Tibial artery (tissue), 4 donors: Measurements from ENCODE around the gene NPHP4.

ENCODE experiments used
- DNase-seq, 2 donors: peaks; one replicate each; pipeline ENCODE4 v3.0.0-alpha.2; 2019
- H3K27ac ChIP-seq, 2 donors: fragments of 200-600 bp; sonication (generic) in 1 of 2; 1 replicate in 1 of 2; 2 replicates in 1 of 2; pipeline ENCODE4 v1.5.1; 2018 to 2019; ENCODE audit warnings: mild to moderate bottlenecking in 1 of 2
- H3K27me3 ChIP-seq, 2 donors: fragments of 200-600 bp; sonication (generic) in 1 of 2; one replicate each; pipeline versions ENCODE4 v1.5.1 to v1.6.0; 2016 to 2019
- H3K36me3 ChIP-seq, 3 donors: fragments of 200-600 bp; sonication (generic) in 2 of 3; one replicate each; pipeline ENCODE4 v1.5.1; 2016 to 2019; ENCODE audit warnings: mild to moderate bottlenecking in 2 of 3
- H3K4me1 ChIP-seq, 4 donors: fragments of 200-600 bp; sonication (generic) in 2 of 4; 1 replicate in 3 of 4; 2 replicates in 1 of 4; pipeline ENCODE4 v1.5.1; 2016 to 2019
- H3K4me3 ChIP-seq, 2 donors: fragments of 200-600 bp; sonication (generic) in 1 of 2; 1 replicate in 1 of 2; 2 replicates in 1 of 2; pipeline ENCODE4 v1.5.1; 2018 to 2019; ENCODE audit warnings: mild to moderate bottlenecking in 2 of 2
- H3K9me3 ChIP-seq, 3 donors: fragments of 200-600 bp; sonication (generic) in 1 of 3; one replicate each; pipeline ENCODE4 v1.5.1; 2016 to 2019
- intact Hi-C: fragments of 100-400 bp; cut with DNase I; formaldehyde crosslinking; loops from one replicate; pipeline ENCODE4 v1.15.0; 2023; ENCODE audit warnings: low total_unique reads
- TF ChIP-seq, protein P1 (sequence below), 2 experiments: fragments of 200-600 bp in 1 of 2; fragments of 450-650 bp in 1 of 2; IDR thresholded peaks; one replicate each; pipeline ENCODE4 v1.5.1; 2017 to 2019; ENCODE audit warnings: antibody characterized with exemption in 2 of 2, mild to moderate bottlenecking in 1 of 2, moderate library complexity in 1 of 2

The NPHP4 gene

DNA sequence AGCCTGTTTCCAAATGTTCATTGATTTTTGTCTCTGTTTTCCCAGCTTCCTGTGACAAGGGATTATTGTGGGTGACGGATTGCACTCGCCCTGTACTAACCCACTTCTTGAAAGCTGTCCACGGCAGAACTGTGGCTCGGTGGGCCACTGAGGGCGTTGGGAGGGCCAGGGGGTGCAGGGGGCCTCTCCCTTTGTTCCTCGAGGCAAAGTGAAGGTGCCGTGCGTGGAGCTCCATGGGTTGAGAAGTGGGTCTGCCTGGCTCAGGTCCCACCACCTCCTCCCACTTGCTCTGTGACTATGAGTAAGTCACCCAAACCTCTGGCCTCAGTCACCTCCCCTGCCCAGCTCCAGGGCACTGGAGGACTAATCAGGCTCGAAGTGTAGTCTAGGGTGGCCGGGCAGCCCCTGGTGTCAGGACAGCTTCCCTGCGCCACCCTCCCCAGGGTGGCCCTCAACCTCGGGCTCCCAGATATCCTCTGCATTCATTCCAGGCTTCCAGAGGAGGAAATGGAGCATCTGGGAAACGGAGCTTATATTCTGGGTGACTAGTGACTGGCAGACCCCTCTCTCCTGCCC lies 148.6 kb downstream of the NPHP4 start:
- no peak overlapping the region for H3K27ac ChIP-seq
- H3K27me3 ChIP-seq: peaks cover 0 to 49% of the 10 kb centered on the region in 2 donors
- DNase-seq: no peak
- TF ChIP-seq, protein P1, sequence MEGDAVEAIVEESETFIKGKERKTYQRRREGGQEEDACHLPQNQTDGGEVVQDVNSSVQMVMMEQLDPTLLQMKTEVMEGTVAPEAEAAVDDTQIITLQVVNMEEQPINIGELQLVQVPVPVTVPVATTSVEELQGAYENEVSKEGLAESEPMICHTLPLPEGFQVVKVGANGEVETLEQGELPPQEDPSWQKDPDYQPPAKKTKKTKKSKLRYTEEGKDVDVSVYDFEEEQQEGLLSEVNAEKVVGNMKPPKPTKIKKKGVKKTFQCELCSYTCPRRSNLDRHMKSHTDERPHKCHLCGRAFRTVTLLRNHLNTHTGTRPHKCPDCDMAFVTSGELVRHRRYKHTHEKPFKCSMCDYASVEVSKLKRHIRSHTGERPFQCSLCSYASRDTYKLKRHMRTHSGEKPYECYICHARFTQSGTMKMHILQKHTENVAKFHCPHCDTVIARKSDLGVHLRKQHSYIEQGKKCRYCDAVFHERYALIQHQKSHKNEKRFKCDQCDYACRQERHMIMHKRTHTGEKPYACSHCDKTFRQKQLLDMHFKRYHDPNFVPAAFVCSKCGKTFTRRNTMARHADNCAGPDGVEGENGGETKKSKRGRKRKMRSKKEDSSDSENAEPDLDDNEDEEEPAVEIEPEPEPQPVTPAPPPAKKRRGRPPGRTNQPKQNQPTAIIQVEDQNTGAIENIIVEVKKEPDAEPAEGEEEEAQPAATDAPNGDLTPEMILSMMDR (IDR thresholded peaks at IDR 0.05): no peak
- intact Hi-C loops: no loop called here
- H3K4me3 ChIP-seq: no peak overlapping the region
- no peaks in the 10 kb centered on the region for H3K4me1 ChIP-seq
- H3K36me3 ChIP-seq: no peaks in the 10 kb centered on the region
- H3K9me3 ChIP-seq: no peaks in the 10 kb centered on the region

DNA sequence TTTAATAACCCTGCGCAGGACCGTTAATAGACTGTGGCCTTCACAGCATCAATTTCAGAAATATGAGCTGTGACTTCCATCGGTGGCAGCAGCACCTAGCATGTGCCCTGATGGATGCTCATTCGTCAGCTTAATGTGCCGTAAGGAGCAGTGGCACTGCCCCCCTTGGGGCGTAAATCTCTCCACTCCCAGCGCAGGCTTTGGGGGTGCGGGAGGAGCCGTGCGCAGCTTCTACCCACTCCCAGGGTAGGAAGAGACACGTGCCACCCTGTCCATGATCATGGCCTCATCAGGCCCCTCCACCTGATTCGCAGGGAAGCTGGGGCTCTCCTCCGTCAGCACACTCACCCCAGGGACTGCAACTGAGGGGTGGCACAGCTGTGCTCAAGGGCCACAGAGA lies 149.5 kb downstream of the NPHP4 start:
- DNase-seq: no peak

DNA sequence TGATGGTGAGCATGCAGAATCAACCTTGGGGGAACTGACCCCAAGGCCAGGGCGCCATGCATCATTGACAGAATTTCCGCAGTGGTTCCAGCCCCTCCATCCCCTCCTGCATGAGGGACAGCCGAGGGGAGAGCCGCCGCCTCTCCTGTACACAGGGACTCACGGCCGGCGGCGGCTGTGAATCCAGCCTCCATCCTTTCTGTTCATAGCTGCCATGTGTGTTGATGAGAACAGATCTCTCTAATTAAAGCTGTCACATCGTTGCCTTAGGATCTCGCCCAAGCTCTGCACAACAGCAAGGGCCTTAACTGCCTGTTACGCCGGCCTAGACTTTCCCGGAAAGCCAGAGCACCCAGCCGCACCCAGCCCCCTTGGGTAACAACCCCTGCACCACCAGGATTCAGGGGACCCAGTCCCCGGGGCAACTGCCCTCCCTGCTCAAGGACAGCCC lies 151.6 kb downstream of the NPHP4 start:
- H3K9me3 ChIP-seq: no peaks in the 10 kb centered on the region
- no peaks in the 10 kb centered on the region for H3K36me3 ChIP-seq
- DNase-seq: no peak
- H3K4me3 ChIP-seq: no peak overlapping the region
- intact Hi-C loops: no loop called here
- no peaks in the 10 kb centered on the region for H3K4me1 ChIP-seq
- H3K27me3 ChIP-seq: peaks cover 0 to 35% of the 10 kb centered on the region in 2 donors
- H3K27ac ChIP-seq: no peak overlapping the region
- TF ChIP-seq, protein P1 (IDR thresholded peaks at IDR 0.05): no peak

More for the DNA sequence above, 149.5 kb downstream of the NPHP4 start:
- intact Hi-C loops: no loop called here
- Histone ChIP-seq H3K27ac (no peak overlapping the region), H3K9me3 (no peaks in the 10 kb centered on the region), H3K4me3 (no peak overlapping the region), H3K4me1 (no peaks in the 10 kb centered on the region), H3K36me3 (no peaks in the 10 kb centered on the region), H3K27me3 (peaks cover 0 to 49% of the 10 kb centered on the region in 2 donors)
- TF ChIP-seq, protein P1 (IDR thresholded peaks at IDR 0.05): no peak

DNA sequence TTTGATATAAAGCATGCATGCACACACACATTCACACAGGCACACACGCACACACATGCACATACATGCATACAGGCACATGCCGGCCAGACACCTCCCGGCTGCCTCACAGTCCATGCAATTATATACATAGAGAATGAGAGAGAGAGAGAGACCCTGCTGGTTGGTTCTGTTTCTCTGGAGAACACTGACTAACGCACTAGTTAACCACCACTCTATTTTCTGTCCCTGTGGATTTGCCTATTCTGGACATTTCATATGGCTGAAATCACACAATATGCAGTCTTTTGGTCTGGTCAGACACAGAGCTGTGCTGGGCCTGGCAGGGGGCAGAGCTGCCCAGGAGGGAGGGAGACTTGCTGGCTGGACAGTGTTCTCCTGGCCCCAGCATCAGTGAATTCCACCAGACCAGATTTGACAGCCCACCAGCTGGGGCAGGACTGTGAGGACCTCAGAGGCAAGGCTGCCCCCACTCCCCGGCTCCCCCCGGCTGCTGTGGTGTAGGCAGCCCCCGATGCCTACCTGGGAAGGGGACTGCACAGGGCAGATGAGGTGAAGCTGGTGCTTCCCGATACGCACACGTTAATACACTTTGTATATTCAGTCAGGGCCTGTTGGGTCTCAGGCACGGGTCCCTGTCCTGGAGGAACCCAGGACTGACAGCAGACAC lies 152.2 kb downstream of the NPHP4 start:
- Histone ChIP-seq H3K27me3 (peaks cover 0 to 29% of the 10 kb centered on the region in 2 donors), H3K36me3 (no peaks in the 10 kb centered on the region), H3K4me1 (no peaks in the 10 kb centered on the region), H3K27ac (no peak overlapping the region), H3K4me3 (no peak overlapping the region), H3K9me3 (no peaks in the 10 kb centered on the region)
- intact Hi-C loops: no loop called here
- TF ChIP-seq, protein P1 (IDR thresholded peaks at IDR 0.05): no peak
- DNase-seq: no peak

- TF ChIP-seq, protein P1 (IDR thresholded peaks at IDR 0.05): no peak
- no peak overlapping the region for H3K4me3 ChIP-seq
- no peaks in the 10 kb centered on the region for H3K4me1 ChIP-seq
- H3K27me3 ChIP-seq: peaks cover 0 to 27% of the 10 kb centered on the region in 2 donors
- no peaks in the 10 kb centered on the region for H3K9me3 ChIP-seq
- H3K36me3 ChIP-seq: no peaks in the 10 kb centered on the region
- H3K27ac ChIP-seq: no peak overlapping the region
- intact Hi-C loops: no loop called here
- DNase-seq: no peak
These were observed 152.9 kb downstream of the NPHP4 start for GRCh38 chr1:5839161-5839880.
